Stimulated activated CD8-positive, alpha-beta memory T cell treated with anti-CD3 and anti-CD28 coated beads, Interleukin-15, amount 100 ng/mL, for 1 hour (primary cell): ENCODE data around the gene P2RY14.

Experiments used
- DNase-seq: peaks from one replicate; pipeline ENCODE4 v3.0.0-alpha.2; 2020; ENCODE audit warnings: low read depth

The P2RY14 gene

GRCh38 chr3:151213881-151214280, 64.5 kb downstream of the P2RY14 start:
- no peak for DNase-seq

GRCh38 chr3:151213151-151213550, 65.2 kb downstream of the P2RY14 start:
- DNase-seq, result no peak

GRCh38 chr3:151210676-151211381, 67.5 kb downstream of the P2RY14 start:
- no peak for DNase-seq

- DNase-seq, result no peak
Observed at GRCh38 chr3:151209654-151210053, 68.7 kb downstream of the P2RY14 start.

- DNase-seq, result no peak
Observed at GRCh38 chr3:151206201-151206600, 72.1 kb downstream of the P2RY14 start.

- no peak for DNase-seq
Observed at GRCh38 chr3:151205482-151205881, 72.9 kb downstream of the P2RY14 start.

GRCh38 chr3:151204530-151205402, 73.6 kb downstream of the P2RY14 start:
- DNase-seq, result no peak

GRCh38 chr3:151203051-151203420, 75.3 kb downstream of the P2RY14 start, which contains the start of gene GPR171:
Gene GPR171, minus strand, starts transcription at chr3:151203216. Its CDS starts 3,830 bp downstream, at chr3:151199386.
- DNase-seq, result peak; percentile 46

- DNase-seq, result no peak
Observed at GRCh38 chr3:151201051-151201730, 77.2 kb downstream of the P2RY14 start.

GRCh38 chr3:151200586-151200985, 77.8 kb downstream of the P2RY14 start:
- no peak for DNase-seq

GRCh38 chr3:151199554-151200438, 78.5 kb downstream of the P2RY14 start:
- no peak for DNase-seq

GRCh38 chr3:151198849-151199248, 79.5 kb downstream of the P2RY14 start:
- DNase-seq, result no peak

GRCh38 chr3:151197981-151198767, 80.2 kb downstream of the P2RY14 start:
- DNase-seq, result no peak

- DNase-seq, result no peak
Observed at GRCh38 chr3:151197228-151197627, 81.1 kb downstream of the P2RY14 start.

- DNase-seq, result no peak
Observed at GRCh38 chr3:151196434-151196833, 81.9 kb downstream of the P2RY14 start.

GRCh38 chr3:151195826-151196225, 82.5 kb downstream of the P2RY14 start:
- DNase-seq, result no peak

- DNase-seq, result no peak
Observed at GRCh38 chr3:151192545-151192944, 85.8 kb downstream of the P2RY14 start.

GRCh38 chr3:151191095-151191494, 87.2 kb downstream of the P2RY14 start:
- DNase-seq, result no peak

- DNase-seq, result no peak
Observed at GRCh38 chr3:151183265-151183671, 95.1 kb downstream of the P2RY14 start.

- no peak for DNase-seq
Observed at GRCh38 chr3:151182349-151183079, 95.8 kb downstream of the P2RY14 start.
